Neural cell (in vitro differentiated cells): ENCODE data around the gene FFAR3. TPM values are rescaled to one million over a fixed set of nuclear protein-coding genes. Genes with fewer than 3 reads are reported as not detected.

Experiments used
- H2AFZ ChIP-seq: fragments of 200-600, 300-800 bp; sonication (generic), shearing (Covaris generic); 2 replicates; pipeline ENCODE4 v1.6.0; 2014; ENCODE audit warnings: low read depth, mild to moderate bottlenecking, antibody characterized with exemption, low read length, moderate library complexity
- H3F3A ChIP-seq: fragments of 200-600 bp; shearing (Covaris generic); 2 replicates; pipeline ENCODE4 v1.6.1; 2016; ENCODE audit warnings: mild to moderate bottlenecking, moderate library complexity, mixed read lengths, antibody characterized with exemption, low read length; ENCODE audit not compliant: insufficient read depth, poor library complexity, severe bottlenecking
- H3K27ac ChIP-seq: fragments of 200-600, 300-800 bp; sonication (generic), shearing (Covaris generic); 2 replicates; pipeline ENCODE4 v1.5.1; 2014; ENCODE audit warnings: mild to moderate bottlenecking, low read length, moderate library complexity
- H3K27me3 ChIP-seq: fragments of 300-800, 200-600 bp; sonication (generic), shearing (Covaris generic); 2 replicates; pipeline ENCODE4 v1.6.0; 2014; ENCODE audit warnings: mild to moderate bottlenecking, low read depth, low read length, moderate library complexity; ENCODE audit not compliant: insufficient read depth
- H3K36me3 ChIP-seq: fragments of 300-800, 200-600 bp; sonication (generic), shearing (Covaris generic); 2 replicates; pipeline ENCODE4 v1.5.1; 2014; ENCODE audit warnings: mild to moderate bottlenecking, antibody characterized with exemption, low read length, moderate library complexity; ENCODE audit not compliant: insufficient read depth
- H3K4me2 ChIP-seq: fragments of 300-800, 200-600 bp; sonication (generic), shearing (Covaris generic); 2 replicates; pipeline ENCODE4 v1.6.0; 2014; ENCODE audit warnings: mild to moderate bottlenecking, low read length
- H3K4me3 ChIP-seq: fragments of 300-800, 200-600 bp; sonication (generic), shearing (Covaris generic); 2 replicates; pipeline ENCODE4 v1.5.1; 2014; ENCODE audit warnings: mild to moderate bottlenecking, low read length, moderate library complexity
- H3K79me2 ChIP-seq: fragments of 200-600 bp; shearing (Covaris generic); replicated peaks from 2 replicates; pipeline ENCODE4 v1.6.0; 2014; ENCODE audit warnings: mild to moderate bottlenecking, low read length, moderate library complexity; ENCODE audit not compliant: insufficient read depth
- H3K9ac ChIP-seq: fragments of 300-800, 200-600 bp; sonication (generic), shearing (Covaris generic); 2 replicates; pipeline ENCODE4 v1.6.1; 2016; ENCODE audit warnings: mild to moderate bottlenecking, low read length, mixed read lengths
- H3K9me2 ChIP-seq: fragments of 200-600 bp; shearing (Covaris generic); 2 replicates; pipeline ENCODE4 v1.6.1; 2016; ENCODE audit warnings: mild to moderate bottlenecking, low read length, mixed read lengths; ENCODE audit not compliant: insufficient read depth
- H3K9me3 ChIP-seq: fragments of 200-600, 300-800 bp; sonication (generic), shearing (Covaris generic); 2 replicates; pipeline ENCODE4 v1.6.1; 2016; ENCODE audit warnings: mild to moderate bottlenecking, mixed run types, low read length, moderate library complexity, mixed read lengths
- H4K20me1 ChIP-seq: fragments of 200-600 bp; shearing (Covaris generic); 2 replicates; pipeline ENCODE4 v1.6.1; 2016; ENCODE audit warnings: mild to moderate bottlenecking, mixed run types; ENCODE audit not compliant: insufficient read depth
- EP300 ChIP-seq: fragments of 450-650 bp; conservative IDR thresholded peaks from 2 replicates; pipeline ENCODE4 v1.6.1; 2014; ENCODE audit warnings: antibody characterized with exemption, mild to moderate bottlenecking, moderate library complexity; ENCODE audit not compliant: poor library complexity, severe bottlenecking
- EZH2 ChIP-seq: fragments of 200-600, 300-800 bp; shearing (Covaris generic), sonication (generic); IDR thresholded peaks from 2 replicates; pipeline ENCODE4 v1.6.1; 2014; ENCODE audit warnings: antibody characterized with exemption, low read length, borderline replicate concordance, mild to moderate bottlenecking; ENCODE audit not compliant: insufficient read depth, poor library complexity, severe bottlenecking
- MXI1 ChIP-seq: fragments of 450-650 bp; conservative IDR thresholded peaks from 2 replicates; pipeline ENCODE4 v1.6.1; 2014; ENCODE audit warnings: antibody characterized with exemption, mild to moderate bottlenecking; ENCODE audit not compliant: poor library complexity, severe bottlenecking
- POLR2AphosphoS5 ChIP-seq: IDR thresholded peaks from 2 replicates; pipeline ENCODE4 v1.6.1; 2012
- RAD21 ChIP-seq: fragments of 450-650 bp; conservative IDR thresholded peaks from 2 replicates; pipeline ENCODE4 v1.6.1; 2014; ENCODE audit warnings: antibody characterized with exemption, mild to moderate bottlenecking, moderate library complexity
- SMC3 ChIP-seq: fragments of 450-650 bp; conservative IDR thresholded peaks from 2 replicates; pipeline ENCODE4 v1.6.1; 2014; ENCODE audit warnings: antibody characterized with exemption, mild to moderate bottlenecking, moderate library complexity; ENCODE audit not compliant: poor library complexity
- TAF1 ChIP-seq: IDR thresholded peaks from 2 replicates; pipeline ENCODE4 v1.6.1; 2012; ENCODE audit warnings: low read depth
- polyA plus RNA-seq: library from polyadenylated mRNA; depleted of rRNA; stranded (reverse); fragments of >200 nt; gene quantifications from 2 replicates; pipeline ENCODE4 v1.2.3, GENCODE V29; 2014
- TF ChIP-seq, protein P1 (sequence below): IDR thresholded peaks from 2 replicates; pipeline ENCODE4 v1.6.1; 2012; ENCODE audit warnings: borderline replicate concordance
- TF ChIP-seq, protein P2 (sequence below): fragments of 450-650 bp; IDR thresholded peaks from 2 replicates; pipeline ENCODE4 v1.5.1; 2014; ENCODE audit warnings: antibody characterized with exemption, mild to moderate bottlenecking, moderate library complexity; ENCODE audit not compliant: poor library complexity, severe bottlenecking

Gene FFAR3
- polyA plus RNA-seq, 1 donor from 2014 or later: not detected

- no peak overlapping the region for H3K4me2 ChIP-seq
- no peaks in the 10 kb centered on the region for H3F3A ChIP-seq
- H3K36me3 ChIP-seq: no peaks in the 10 kb centered on the region
- no peak overlapping the region for H3K9ac ChIP-seq
- H2AFZ ChIP-seq: no peak overlapping the region
- H3K9me2 ChIP-seq: no peaks in the 10 kb centered on the region
- H3K9me3 ChIP-seq: no peaks in the 10 kb centered on the region
- TF ChIP-seq POLR2AphosphoS5 (no peak), EP300 (no peak), TAF1 (no peak), MXI1 (no peak), SMC3 (no peak), EZH2 (no peak), RAD21 (no peak)
- TF ChIP-seq, protein P1, sequence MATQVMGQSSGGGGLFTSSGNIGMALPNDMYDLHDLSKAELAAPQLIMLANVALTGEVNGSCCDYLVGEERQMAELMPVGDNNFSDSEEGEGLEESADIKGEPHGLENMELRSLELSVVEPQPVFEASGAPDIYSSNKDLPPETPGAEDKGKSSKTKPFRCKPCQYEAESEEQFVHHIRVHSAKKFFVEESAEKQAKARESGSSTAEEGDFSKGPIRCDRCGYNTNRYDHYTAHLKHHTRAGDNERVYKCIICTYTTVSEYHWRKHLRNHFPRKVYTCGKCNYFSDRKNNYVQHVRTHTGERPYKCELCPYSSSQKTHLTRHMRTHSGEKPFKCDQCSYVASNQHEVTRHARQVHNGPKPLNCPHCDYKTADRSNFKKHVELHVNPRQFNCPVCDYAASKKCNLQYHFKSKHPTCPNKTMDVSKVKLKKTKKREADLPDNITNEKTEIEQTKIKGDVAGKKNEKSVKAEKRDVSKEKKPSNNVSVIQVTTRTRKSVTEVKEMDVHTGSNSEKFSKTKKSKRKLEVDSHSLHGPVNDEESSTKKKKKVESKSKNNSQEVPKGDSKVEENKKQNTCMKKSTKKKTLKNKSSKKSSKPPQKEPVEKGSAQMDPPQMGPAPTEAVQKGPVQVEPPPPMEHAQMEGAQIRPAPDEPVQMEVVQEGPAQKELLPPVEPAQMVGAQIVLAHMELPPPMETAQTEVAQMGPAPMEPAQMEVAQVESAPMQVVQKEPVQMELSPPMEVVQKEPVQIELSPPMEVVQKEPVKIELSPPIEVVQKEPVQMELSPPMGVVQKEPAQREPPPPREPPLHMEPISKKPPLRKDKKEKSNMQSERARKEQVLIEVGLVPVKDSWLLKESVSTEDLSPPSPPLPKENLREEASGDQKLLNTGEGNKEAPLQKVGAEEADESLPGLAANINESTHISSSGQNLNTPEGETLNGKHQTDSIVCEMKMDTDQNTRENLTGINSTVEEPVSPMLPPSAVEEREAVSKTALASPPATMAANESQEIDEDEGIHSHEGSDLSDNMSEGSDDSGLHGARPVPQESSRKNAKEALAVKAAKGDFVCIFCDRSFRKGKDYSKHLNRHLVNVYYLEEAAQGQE: no peak
- TF ChIP-seq, protein P2, sequence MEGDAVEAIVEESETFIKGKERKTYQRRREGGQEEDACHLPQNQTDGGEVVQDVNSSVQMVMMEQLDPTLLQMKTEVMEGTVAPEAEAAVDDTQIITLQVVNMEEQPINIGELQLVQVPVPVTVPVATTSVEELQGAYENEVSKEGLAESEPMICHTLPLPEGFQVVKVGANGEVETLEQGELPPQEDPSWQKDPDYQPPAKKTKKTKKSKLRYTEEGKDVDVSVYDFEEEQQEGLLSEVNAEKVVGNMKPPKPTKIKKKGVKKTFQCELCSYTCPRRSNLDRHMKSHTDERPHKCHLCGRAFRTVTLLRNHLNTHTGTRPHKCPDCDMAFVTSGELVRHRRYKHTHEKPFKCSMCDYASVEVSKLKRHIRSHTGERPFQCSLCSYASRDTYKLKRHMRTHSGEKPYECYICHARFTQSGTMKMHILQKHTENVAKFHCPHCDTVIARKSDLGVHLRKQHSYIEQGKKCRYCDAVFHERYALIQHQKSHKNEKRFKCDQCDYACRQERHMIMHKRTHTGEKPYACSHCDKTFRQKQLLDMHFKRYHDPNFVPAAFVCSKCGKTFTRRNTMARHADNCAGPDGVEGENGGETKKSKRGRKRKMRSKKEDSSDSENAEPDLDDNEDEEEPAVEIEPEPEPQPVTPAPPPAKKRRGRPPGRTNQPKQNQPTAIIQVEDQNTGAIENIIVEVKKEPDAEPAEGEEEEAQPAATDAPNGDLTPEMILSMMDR: no peak
- H4K20me1 ChIP-seq: no peaks in the 10 kb centered on the region
- H3K27ac ChIP-seq: no peak overlapping the region
- no peak overlapping the region for H3K4me3 ChIP-seq
- H3K79me2 ChIP-seq: no peaks in the 10 kb centered on the region
- H3K27me3 ChIP-seq: no peaks in the 10 kb centered on the region
Observed at GRCh38 chr19:35375505-35376307, 17.4 kb downstream of the FFAR3 start.

- H3F3A ChIP-seq: no peaks in the 10 kb centered on the region
- no peaks in the 10 kb centered on the region for H4K20me1 ChIP-seq
- no peaks in the 10 kb centered on the region for H3K9me3 ChIP-seq
- H3K27me3 ChIP-seq: no peaks in the 10 kb centered on the region
- no peaks in the 10 kb centered on the region for H3K9me2 ChIP-seq
- H3K36me3 ChIP-seq: no peaks in the 10 kb centered on the region
- H3K4me2 ChIP-seq: no peak overlapping the region
- TF ChIP-seq EP300 (no peak), EZH2 (no peak), RAD21 (no peak), TAF1 (no peak), POLR2AphosphoS5 (no peak), SMC3 (no peak), MXI1 (no peak)
- TF ChIP-seq, protein P1: no peak
- TF ChIP-seq, protein P2: no peak
- H2AFZ ChIP-seq: no peak overlapping the region
- no peak overlapping the region for H3K4me3 ChIP-seq
- no peak overlapping the region for H3K27ac ChIP-seq
- H3K9ac ChIP-seq: no peak overlapping the region
- no peaks in the 10 kb centered on the region for H3K79me2 ChIP-seq
Observed at GRCh38 chr19:35377656-35378055, 19.4 kb downstream of the FFAR3 start.
